GM10248 (cell line): ENCODE data around the gene THRA.

Experiments
- CTCF ChIA-PET: fragments of 300-600 bp; sonication (Branson Sonifier 250); formaldehyde crosslinking; extraction: SDS; loops from one replicate; lab custom pipeline; 2021; ENCODE audit warnings: antibody characterized with exemption; lab: Yijun Ruan, JAX
- POLR2A ChIA-PET: fragments of 350-650 bp; sonication (Branson Sonifier 250); formaldehyde crosslinking; extraction: SDS; loops from one replicate; lab custom pipeline; 2020; ENCODE audit warnings: antibody characterized with exemption; lab: Yijun Ruan, JAX
- DNase-seq: peaks from one replicate; pipeline ENCODE4 v3.0.0; 2012; ENCODE audit errors: extremely low spot score
- CTCF ChIP-seq: IDR thresholded peaks from 2 replicates; pipeline ENCODE4 v1.5.1; 2012; ENCODE audit warnings: mild to moderate bottlenecking, low read depth; ENCODE audit errors: extremely low read depth, missing control alignments, control extremely low read depth

THRA gene

DNA sequence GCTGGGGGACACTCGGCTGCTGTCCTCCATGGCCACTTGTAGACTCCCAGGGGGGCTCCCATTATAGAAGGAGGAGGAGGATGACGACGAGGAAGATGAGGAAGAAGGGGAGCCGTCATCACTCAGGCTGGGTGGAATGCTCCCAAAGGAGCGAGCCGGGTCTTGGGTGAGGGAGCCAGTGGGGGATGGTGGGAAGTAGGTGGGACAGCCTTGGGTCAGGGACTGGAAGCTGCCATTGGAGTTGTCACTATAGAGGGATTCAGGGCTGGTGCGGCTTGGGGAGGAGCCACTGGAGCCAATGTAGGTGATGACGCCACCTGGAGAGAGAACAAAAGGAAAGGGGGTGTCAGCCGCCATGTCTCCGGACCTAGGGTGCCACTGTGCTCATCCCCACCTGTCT, 34.3 kb downstream of the THRA start:
- ChIA-PET POLR2A (no interaction called here), CTCF (interaction anchor here (1.3 to 10.7 kb wide), 5 partner anchors 11 to 117 kb away, joined by 3 to 180 read pairs (median 25); partner anchors contain the start of gene PSMD3)
- no peak for TF ChIP-seq CTCF

GRCh38 chr17:40097931-40098845, 35.4 kb downstream of the THRA start:
- no peak for TF ChIP-seq CTCF
- CTCF ChIA-PET, result interaction anchor here (1.0 to 10.7 kb wide), 10 partner anchors 10 to 477 kb away, joined by 3 to 180 read pairs (median 4); partner anchors contain the start of genes PSMD3 and THRA
- DNase-seq, result no peak
- POLR2A ChIA-PET, result interaction anchor here (1.0 kb wide), 1 partner anchor 24 kb away, joined by 3 read pairs; the partner anchor contains the start of gene MSL1

More for the DNA sequence above, 34.3 kb downstream of the THRA start:
- no peak for DNase-seq

DNA sequence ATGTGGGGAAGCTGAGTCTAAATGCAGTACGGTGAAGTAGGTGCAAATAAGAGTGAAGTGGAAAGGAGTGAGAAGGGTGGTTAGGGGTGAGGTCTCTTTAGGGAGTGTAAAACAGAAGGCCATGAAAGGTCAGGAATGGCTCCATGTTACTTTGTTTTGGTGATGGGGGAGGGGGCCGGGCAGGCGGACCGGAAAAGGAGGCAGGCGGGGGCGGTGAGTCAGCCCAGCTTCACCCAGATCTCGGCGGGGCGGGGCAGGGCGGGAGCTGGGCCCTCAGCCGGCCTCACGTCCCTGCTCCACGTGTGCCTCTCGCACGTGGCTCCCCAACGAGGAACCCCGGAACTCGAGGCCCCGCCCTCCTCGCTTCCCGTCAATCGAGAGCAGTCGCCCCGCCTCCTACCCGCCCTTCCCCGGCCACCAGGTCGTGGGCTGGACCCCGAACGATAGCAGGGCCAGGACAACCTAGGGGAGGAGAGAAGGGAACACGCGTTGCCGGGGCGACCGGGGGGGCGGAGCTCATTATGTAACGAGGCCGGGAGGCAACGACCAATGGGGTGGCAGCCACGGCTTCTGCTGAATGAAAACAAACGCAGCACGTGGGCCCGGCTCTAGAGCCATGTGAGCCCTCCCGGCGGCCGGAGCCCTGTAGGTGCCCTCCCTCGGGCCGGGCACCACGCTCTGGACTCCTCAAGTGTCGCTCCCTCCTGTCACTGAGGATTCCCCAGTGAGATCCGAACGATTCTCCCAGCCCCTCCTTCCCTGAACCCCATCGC, 36.3 kb downstream of the THRA start:
- no peak for TF ChIP-seq CTCF
- ChIA-PET CTCF (interaction anchor here (0.6 to 10.7 kb wide), 13 partner anchors 11 to 477 kb away, joined by 3 to 180 read pairs (median 4); partner anchors contain the start of genes PSMD3 and THRA), POLR2A (interaction anchor here (1.0 to 1.5 kb wide), 2 partner anchors 23 to 25 kb away, joined by 3 read pairs; partner anchors contain the start of gene MSL1)
- DNase-seq, result peak; percentile 94

GRCh38 chr17:40099619-40100418, 37.1 kb downstream of the THRA start:
- no peak for DNase-seq
- CTCF ChIA-PET, result interaction anchor here (1.0 to 10.7 kb wide), 10 partner anchors 12 to 72 kb away, joined by 3 to 180 read pairs (median 6); no protein-coding TSS in a partner anchor
- TF ChIP-seq CTCF, result no peak
- POLR2A ChIA-PET, result interaction anchor here (1.0 to 1.5 kb wide), 2 partner anchors 22 to 24 kb away, joined by 3 read pairs; partner anchors contain the start of gene MSL1

DNA sequence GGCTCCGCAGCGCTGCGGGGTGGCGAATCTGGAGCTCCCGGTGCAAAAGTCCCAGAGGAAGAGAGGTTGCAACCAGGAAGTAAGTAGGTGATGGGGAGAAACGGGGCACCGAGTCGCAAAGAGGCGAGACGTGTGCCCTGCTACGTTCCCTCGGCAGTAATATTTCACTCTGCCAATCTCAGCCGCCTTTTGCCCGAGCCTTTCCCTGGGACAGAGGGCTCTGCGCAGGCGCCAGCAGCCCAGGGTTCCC, 37.6 kb downstream of the THRA start, which contains the start of gene NR1D1:
Gene NR1D1 (minus strand): TSS at position 171 of the 250 bp plus-strand sequence. CDS start 495 bp downstream, outside the sequence.
- ChIA-PET CTCF (interaction anchor here (0.8 to 10.7 kb wide), 10 partner anchors 11 to 254 kb away, joined by 3 to 180 read pairs (median 6); no protein-coding TSS in a partner anchor), POLR2A (no interaction called here)
- TF ChIP-seq CTCF, result no peak
- no peak for DNase-seq
